ENCODE results near the gene RNGTT.
"Not testable (repeated sequence)": the region's sequence is repeated elsewhere in the genome, so short reads cannot be mapped to it uniquely, and the experiment has no call there.

The RNGTT gene

GRCh38 chr6:88807622-88808021, 155.8 kb downstream of the RNGTT start:
- no peak for DNase-seq (ENCODE audit: low read depth)

DNA sequence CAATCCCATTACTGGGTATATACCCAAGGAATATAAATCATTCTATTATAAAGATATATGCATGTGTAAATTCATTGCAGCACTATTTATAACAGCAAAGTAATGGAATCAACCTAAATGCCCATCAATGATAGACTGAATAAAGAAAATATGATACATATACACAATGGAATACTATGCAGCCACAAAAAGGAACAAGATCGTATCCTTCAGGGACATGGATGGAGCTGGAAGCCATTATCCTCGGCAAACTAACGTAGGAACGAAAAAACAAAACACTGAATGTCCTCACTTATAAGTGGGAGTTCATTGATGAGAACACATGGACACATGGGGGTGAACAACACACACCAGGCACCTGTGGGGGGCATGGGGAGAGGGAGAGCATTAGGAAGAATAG, 156.7 kb downstream of the RNGTT start:
- no peak for DNase-seq (ENCODE audit: low read depth)

- DNase-seq (ENCODE audit: low read depth) = no peak
Observed at GRCh38 chr6:88804701-88805100, 158.7 kb downstream of the RNGTT start.

- DNase-seq (ENCODE audit: low read depth) = peak; percentile 7
Observed at GRCh38 chr6:88785478-88785877, 177.9 kb downstream of the RNGTT start.

DNA sequence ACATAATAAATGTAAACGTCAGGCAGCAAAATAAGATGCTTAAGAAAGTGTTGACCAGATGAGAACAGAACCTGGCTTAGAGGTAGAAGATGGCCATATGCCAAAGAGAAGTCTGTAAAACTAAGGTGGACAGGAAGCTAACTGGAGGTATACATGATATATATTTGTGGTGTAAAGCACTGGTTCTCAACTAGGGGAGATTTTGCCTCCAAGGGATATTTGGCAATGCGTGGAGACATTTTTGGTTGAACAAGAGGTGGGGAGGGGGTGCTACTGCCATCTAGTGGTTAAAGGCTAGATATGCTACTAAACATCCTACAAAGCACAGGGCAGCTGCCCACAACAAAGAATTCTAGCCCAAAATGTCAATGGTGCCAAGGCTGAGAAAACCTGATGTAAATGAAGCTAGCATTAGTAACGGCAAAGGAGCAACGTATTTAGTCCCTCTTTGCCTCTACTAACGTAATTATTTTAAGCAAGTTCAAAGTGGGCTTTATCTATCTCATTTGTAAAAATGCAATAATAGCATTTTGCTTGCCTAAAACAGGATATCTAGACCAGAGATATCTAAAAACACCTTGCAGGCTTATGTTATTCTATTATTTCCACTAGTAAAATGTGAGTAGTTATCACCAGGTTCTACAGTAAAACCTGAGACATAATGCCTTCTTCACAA, 182.6 kb downstream of the RNGTT start:
- peak; percentile 53 for DNase-seq (ENCODE audit: low read depth)

- no peak for DNase-seq (ENCODE audit: low read depth)
Observed at GRCh38 chr6:88775866-88776571, 187.4 kb downstream of the RNGTT start.

DNA sequence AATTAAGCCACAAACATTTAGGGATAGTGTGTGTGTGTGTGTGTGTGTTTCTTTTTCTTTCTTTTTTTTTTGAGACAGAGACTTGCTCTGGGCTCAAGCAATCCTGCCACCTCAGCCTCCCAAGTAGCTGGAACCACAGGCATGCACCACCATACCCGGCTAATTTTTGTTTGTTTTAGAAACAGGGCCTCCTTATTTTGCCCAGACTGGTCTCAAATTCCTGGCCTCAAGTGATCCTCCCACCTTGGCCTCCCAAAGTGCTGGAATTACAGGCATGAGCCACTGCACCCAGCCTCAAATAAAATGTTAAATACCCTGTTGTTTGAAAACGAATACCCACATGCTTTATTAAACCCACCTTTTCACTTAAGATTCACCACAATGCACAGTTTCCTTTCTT, 195.3 kb downstream of the RNGTT start:
- not testable (repeated sequence) for DNase-seq (ENCODE audit: low read depth)

DNA sequence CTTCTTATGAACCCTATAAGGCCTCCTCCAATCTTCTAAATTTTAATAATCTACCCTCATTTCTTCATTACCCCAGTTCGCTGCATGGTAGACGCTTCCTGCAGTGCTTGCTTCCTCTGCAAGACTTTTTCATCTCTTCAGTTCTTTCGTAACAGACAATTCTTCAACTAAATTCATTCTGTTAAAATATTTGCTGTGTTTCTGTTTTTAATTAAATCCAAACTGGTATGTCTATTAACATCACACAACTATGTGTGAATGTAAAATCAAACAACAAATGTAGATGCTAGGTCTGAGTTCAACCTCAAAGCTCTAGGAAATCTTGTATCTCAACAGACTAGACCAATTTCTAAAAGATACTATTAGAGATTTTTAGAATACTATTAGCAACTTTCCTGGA, 199.3 kb downstream of the RNGTT start:
- no peak for DNase-seq (ENCODE audit: low read depth)

DNA sequence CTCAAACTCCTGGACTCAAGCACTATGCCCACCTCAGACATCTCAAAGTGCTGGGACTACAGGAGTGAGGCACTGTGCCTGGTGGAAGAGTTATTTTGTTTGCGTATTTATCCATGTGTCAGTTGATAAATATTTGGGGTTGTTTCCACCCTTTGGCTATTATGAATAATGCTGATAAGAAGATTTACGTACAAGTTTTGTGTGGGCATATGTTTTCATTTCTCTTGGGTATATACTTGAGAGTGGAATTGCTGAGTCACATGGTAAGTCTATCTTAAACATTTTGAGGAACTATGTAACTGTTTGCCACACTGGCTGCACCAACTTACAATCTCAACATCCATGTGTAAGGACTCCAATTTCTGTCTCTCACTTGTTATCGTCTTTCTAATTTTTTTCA, 200.3 kb downstream of the RNGTT start:
- DNase-seq (ENCODE audit: low read depth) = no peak

DNA sequence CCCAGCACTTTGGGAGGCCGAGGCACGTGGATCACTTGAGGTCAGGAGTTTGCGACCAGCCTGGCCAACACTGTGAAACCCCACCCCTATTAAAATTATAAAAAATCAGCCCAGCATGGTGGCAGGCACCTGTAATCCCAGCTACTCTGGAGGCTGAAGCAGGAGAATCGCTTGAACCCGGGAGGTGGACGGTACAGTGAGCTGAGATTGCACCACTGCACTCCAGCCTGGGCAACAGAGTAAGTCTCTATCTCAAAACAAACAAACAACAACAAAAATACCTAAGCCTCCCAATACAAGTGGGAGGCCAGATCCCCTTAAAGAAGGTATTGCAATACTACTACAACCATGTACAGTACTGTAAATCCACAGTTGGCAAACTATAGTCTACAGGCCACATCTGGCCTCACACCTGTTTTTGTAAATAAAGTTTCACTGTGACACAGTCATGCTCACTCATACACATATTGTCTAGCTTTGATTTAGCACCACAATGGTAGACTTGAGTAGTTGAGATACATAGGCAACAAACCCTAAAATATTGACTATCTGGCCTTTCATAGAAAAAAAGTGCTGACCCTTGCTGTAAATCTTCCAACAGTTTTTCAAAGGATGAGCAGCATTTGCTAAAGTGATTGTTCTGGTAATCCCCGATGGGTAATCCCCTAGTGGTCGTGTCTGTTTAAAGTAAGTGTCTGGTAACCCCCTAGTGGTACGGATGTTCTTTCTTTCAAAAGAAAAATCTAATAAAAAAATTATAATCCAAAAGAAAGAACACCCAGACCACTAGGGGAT, 202.0 kb downstream of the RNGTT start:
- DNase-seq (ENCODE audit: low read depth) = no peak

- peak; percentile 6 for DNase-seq (ENCODE audit: low read depth)
Observed at GRCh38 chr6:88760091-88760490, 203.3 kb downstream of the RNGTT start.

GRCh38 chr6:88750936-88751335, 212.5 kb downstream of the RNGTT start:
- DNase-seq (ENCODE audit: low read depth) = no peak

DNA sequence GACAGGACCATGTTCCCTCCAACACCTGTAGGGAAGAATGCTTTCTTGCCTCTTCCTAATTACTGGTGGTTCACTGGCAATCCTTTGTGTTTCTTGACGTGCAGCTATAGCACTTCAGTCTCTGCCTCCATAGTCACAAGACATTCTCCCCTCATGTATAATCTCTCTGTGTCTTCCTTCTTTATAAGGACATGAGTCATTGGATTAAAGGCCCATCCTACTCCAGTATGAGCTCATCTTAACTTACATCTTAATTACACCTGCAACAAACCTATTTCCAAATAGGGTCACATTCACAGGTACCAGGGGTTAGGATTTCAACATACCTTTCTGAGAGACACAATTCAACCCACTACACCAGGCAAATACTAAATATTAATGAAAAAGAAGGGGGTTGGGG, 213.6 kb downstream of the RNGTT start:
- no peak for DNase-seq (ENCODE audit: low read depth)

- no peak for DNase-seq (ENCODE audit: low read depth)
Observed at GRCh38 chr6:88748141-88748540, 215.3 kb downstream of the RNGTT start.

GRCh38 chr6:88741939-88742338, 221.5 kb downstream of the RNGTT start:
- DNase-seq (ENCODE audit: low read depth) = no peak

GRCh38 chr6:88741071-88741470, 222.3 kb downstream of the RNGTT start:
- no peak for DNase-seq (ENCODE audit: low read depth)

DNA sequence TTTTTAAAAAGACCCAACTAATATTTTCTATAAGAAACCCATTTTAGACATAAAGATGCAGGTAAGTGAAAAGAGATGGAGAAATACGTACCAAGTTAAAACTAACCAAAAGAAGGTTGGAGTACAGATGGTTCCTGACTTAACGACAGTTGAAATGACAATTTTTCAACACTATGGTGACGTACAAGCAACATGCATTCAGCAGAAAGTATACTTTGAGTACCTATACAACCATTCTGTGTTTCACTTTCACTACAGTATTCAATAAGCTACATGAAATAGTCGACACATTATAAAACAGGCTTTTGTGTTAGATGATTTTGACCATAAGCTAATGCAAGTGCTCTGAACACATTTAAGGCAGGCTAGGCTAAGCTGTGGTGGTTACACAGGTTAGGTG, 228.9 kb downstream of the RNGTT start:
- no peak for DNase-seq (ENCODE audit: low read depth)

- no peak for DNase-seq (ENCODE audit: low read depth)
Observed at GRCh38 chr6:88730611-88731011, 232.8 kb downstream of the RNGTT start.

GRCh38 chr6:88728756-88729155, 234.7 kb downstream of the RNGTT start:
- DNase-seq (ENCODE audit: low read depth) = no peak

DNA sequence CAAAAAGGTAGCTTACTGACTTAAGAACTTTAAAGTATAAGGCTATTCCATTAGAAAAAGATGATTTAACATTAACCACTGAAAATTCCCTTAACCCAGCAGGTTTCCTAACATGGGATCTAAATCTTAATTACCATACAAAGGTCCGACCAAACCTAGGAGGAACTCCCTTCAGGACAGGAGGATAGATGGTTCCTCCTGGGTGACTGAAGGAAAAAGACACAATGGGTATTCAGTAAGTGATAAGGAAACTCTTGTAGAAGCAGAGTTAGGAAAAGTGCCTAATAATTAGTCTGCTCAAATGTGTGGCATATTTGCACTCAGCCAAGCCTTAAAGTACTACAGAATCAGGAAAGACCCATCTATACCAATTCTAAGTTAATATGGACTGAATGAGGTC, 237.0 kb downstream of the RNGTT start:
- not testable (repeated sequence) for DNase-seq (ENCODE audit: low read depth)

- peak; percentile 8 for DNase-seq (ENCODE audit: low read depth)
Observed at GRCh38 chr6:88725111-88725975, 238.1 kb downstream of the RNGTT start.

DNA sequence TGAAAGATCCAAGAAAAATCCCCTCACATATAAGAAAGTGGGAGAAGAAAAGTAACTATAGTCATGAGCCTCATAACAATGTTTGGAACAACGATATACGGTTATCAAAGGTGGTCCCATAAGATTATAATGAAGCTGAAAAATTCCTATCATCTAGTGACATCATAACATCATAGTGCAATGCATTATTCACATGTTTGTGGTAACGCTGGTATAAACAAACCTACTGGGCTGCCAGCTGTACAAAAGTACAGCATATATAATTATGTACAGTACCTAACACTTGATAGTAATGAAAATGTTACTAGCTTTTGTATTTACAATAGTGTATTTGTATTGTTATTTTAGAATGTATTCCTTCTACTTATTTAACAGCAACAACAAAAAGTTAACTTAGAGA, 240.7 kb downstream of the RNGTT start:
- no peak for DNase-seq (ENCODE audit: low read depth)
